ENCODE data around the gene ANKLE1.
"Not testable (repeated sequence)": the region's sequence is repeated elsewhere in the genome, so short reads cannot be mapped to it uniquely, and the experiment has no call there.

ANKLE1 gene

GRCh38 chr19:17248011-17248776 is 33.5 kb upstream of the ANKLE1 start:
- DNase-seq: peak; percentile 15

- DNase-seq: no peak
Measured at GRCh38 chr19:17249887-17250548, 31.7 kb upstream of the ANKLE1 start.

- no peak for DNase-seq
Measured at GRCh38 chr19:17254636-17255035, 27.1 kb upstream of the ANKLE1 start.

GRCh38 chr19:17255150-17255621 is 26.5 kb upstream of the ANKLE1 start:
- no peak for DNase-seq

- no peak for DNase-seq
Measured at GRCh38 chr19:17256130-17256529, 25.6 kb upstream of the ANKLE1 start.

- no peak for DNase-seq
Measured at GRCh38 chr19:17259118-17259780, 22.5 kb upstream of the ANKLE1 start.

GRCh38 chr19:17259934-17260333 is 21.8 kb upstream of the ANKLE1 start:
- no peak for DNase-seq

- peak; percentile 88 for DNase-seq
Measured at GRCh38 chr19:17260842-17261325, 20.8 kb upstream of the ANKLE1 start.

- no peak for DNase-seq
Measured at GRCh38 chr19:17262557-17262956, 19.1 kb upstream of the ANKLE1 start.

- no peak for DNase-seq
Measured at GRCh38 chr19:17263712-17264640, 17.7 kb upstream of the ANKLE1 start.

- no peak for DNase-seq
Measured at GRCh38 chr19:17264641-17264979, 17.1 kb upstream of the ANKLE1 start, which contains the start of gene USHBP1. Gene USHBP1, minus strand, starts transcription at chr19:17264745. Its CDS starts 446 bp downstream, at chr19:17264299.

GRCh38 chr19:17266026-17266425 is 15.7 kb upstream of the ANKLE1 start:
- no peak for DNase-seq

- DNase-seq: no peak
Measured at GRCh38 chr19:17266589-17266974, 15.1 kb upstream of the ANKLE1 start.

GRCh38 chr19:17266975-17267788 is 14.5 kb upstream of the ANKLE1 start, which contains the start of gene BABAM1:
Gene BABAM1, plus strand, starts transcription at chr19:17267443. Its CDS starts 1,364 bp downstream, at chr19:17268807.
- DNase-seq: peak; percentile 97

- no peak for DNase-seq
Measured at GRCh38 chr19:17268754-17269153, 12.9 kb upstream of the ANKLE1 start.

GRCh38 chr19:17274892-17275291 is 6.8 kb upstream of the ANKLE1 start:
- not testable (repeated sequence) for DNase-seq

GRCh38 chr19:17275441-17276175 is 6.1 kb upstream of the ANKLE1 start:
- DNase-seq: no peak

- no peak for DNase-seq
Measured at GRCh38 chr19:17279436-17279835, 2.3 kb upstream of the ANKLE1 start.

GRCh38 chr19:17282488-17283125 is 906 bp downstream of the ANKLE1 start:
- DNase-seq: peak; percentile 83

- DNase-seq: no peak
Measured at GRCh38 chr19:17283504-17283996, 1.8 kb downstream of the ANKLE1 start.
